ENCODE results near the gene STX7.

DNA sequence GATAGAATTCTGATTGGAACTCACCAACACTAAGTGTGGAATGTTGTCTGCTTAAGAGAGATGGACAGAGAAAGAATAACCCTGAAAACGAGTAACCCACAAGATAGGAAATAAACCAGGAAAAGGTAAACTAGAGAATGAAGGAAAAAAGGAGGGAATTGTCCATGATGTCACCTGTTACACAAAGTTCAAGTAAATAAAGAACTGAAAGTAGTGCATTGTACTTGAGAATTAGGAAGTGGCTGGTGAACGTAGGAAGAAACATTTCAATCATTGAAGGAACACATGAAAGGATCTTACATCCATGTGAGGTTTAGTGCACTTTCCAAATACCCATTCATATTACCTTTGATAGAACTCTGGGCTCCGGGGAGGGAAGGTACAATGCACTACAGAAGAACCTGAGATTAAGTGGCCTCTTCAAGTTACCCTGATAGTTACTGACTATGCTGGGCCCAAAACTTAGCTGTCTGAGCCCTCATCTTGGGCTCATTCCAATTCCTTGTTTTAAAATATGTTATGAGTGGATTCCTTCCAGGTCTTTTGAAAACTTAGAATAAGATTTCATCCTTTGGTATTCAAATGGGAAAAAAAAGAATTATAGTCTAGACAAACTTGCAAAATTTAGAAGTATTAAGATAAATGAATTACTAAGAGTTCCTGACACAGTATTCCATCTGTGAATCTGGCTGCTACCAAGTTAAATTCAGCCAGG, 1.1 kb upstream of the STX7 start:
- TF ChIP-seq POLR2AphosphoS5 (IDR thresholded peaks at IDR 0.05; ENCODE audit: low read depth, low read length), result no peak
- TF ChIP-seq, protein P1, sequence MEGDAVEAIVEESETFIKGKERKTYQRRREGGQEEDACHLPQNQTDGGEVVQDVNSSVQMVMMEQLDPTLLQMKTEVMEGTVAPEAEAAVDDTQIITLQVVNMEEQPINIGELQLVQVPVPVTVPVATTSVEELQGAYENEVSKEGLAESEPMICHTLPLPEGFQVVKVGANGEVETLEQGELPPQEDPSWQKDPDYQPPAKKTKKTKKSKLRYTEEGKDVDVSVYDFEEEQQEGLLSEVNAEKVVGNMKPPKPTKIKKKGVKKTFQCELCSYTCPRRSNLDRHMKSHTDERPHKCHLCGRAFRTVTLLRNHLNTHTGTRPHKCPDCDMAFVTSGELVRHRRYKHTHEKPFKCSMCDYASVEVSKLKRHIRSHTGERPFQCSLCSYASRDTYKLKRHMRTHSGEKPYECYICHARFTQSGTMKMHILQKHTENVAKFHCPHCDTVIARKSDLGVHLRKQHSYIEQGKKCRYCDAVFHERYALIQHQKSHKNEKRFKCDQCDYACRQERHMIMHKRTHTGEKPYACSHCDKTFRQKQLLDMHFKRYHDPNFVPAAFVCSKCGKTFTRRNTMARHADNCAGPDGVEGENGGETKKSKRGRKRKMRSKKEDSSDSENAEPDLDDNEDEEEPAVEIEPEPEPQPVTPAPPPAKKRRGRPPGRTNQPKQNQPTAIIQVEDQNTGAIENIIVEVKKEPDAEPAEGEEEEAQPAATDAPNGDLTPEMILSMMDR (IDR thresholded peaks at IDR 0.05 in 2 of 3, conservative IDR thresholded peaks at IDR 0.05 in 1 of 3; ENCODE audit: borderline replicate concordance in 1 of 3, insufficient read depth in 1 of 3, low read depth in 2 of 3, low read length in 2 of 3), result no peak
- no peak for TF ChIP-seq EZH2phosphoT487 (IDR thresholded peaks at IDR 0.05; ENCODE audit: borderline replicate concordance)
- no peak for TF ChIP-seq SIN3A (IDR thresholded peaks at IDR 0.05; ENCODE audit: low read depth)
- no peak for TF ChIP-seq ZNF274 (IDR thresholded peaks at IDR 0.05; ENCODE audit: low read depth, low read length)
- no peak for TF ChIP-seq CEBPB (IDR thresholded peaks at IDR 0.05; ENCODE audit: low read depth)
- no peak for TF ChIP-seq POLR2A (IDR thresholded peaks at IDR 0.05; ENCODE audit: borderline replicate concordance, extremely low read depth, insufficient read depth, insufficient read length)
- no peak for TF ChIP-seq CBX3 (IDR thresholded peaks at IDR 0.05; ENCODE audit: low read depth)
- TF ChIP-seq, protein P2, sequence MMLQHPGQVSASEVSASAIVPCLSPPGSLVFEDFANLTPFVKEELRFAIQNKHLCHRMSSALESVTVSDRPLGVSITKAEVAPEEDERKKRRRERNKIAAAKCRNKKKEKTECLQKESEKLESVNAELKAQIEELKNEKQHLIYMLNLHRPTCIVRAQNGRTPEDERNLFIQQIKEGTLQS (IDR thresholded peaks at IDR 0.05), result no peak
- TF ChIP-seq JUND (IDR thresholded peaks at IDR 0.05), result no peak
- TF ChIP-seq, protein P3, sequence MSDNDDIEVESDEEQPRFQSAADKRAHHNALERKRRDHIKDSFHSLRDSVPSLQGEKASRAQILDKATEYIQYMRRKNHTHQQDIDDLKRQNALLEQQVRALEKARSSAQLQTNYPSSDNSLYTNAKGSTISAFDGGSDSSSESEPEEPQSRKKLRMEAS (IDR thresholded peaks at IDR 0.05), result no peak
- TF ChIP-seq SP1 (IDR thresholded peaks at IDR 0.05; ENCODE audit: low read depth), result no peak
